Left colon (tissue), 2 donors: ENCODE results near the gene KLC1. TPM values are rescaled to one million over a fixed set of nuclear protein-coding genes. Genes with fewer than 3 reads are reported as not detected.

Source experiments
- ATAC-seq: fragments of 200-7000 bp; cut with Tn5 transposase; one replicate; pipeline ENCODE4 v1.9.1; 2020; ENCODE audit warnings: mild to moderate bottlenecking, moderate library complexity
- DNase-seq, 2 donors: peaks; one replicate each; pipeline ENCODE4 v3.0.0-alpha.2; 2020
- intact Hi-C, 2 donors: fragments of 100-400 bp; cut with DNase I in 1 of 2; cut with micrococcal nuclease in 1 of 2; formaldehyde crosslinking; loops; one replicate each; pipeline versions ENCODE4 v1.11.2 to v1.14.0; 2022; cut with DNase I, micrococcal nuclease
- total RNA-seq, 2 donors: library from RNA; stranded (reverse); fragmentation: NEBNext Ultra II Directional; extraction: Animal tissue kit (Norgen Biotek cat#: 25700); gene quantifications; one replicate each; pipeline ENCODE4 v1.2.1, GENCODE V29; 2021
- donor health status: DM: no; HTN: no; CAD: no.
- donor health status: DM: yes; HTN: yes; CAD: no.

Gene KLC1
- total RNA-seq, 2 donors from 2014 or later: 83.6 to 88.0 TPM

DNA sequence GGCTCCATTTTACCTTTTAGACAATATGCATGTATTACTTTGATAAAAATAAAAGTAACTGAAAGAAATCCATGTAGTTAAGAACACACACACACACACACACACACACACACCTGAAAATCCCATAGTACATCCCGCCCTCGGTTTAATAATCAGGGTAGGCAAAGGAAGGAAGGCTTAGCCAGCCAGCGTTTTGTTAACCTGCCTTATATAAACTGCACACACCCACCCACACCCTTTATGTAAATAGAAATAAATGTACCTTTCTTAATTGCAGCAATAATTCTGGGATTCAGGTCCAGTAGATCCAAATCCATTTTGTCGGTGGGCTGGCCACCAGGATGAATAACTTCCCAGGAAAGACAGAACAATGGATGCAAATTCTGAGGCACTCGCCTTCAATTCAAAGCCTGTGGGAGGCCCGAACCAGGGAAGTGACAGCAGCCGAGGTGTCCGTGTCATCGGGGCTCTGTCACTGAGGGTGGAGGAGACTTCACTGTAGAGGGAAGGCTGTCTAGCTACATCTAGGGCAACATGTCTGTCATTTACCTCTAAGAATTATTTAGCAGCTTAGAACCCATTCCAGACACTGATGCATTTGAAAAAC lies 81.9 kb downstream of the KLC1 start:
- peak; percentile 44 to 69 for DNase-seq
- intact Hi-C loops: loop anchor here in 1 of 2 donors (10.0 kb wide), 1 partner anchor 136 kb away; no protein-coding TSS in a partner anchor
- peak; percentile 58 for ATAC-seq

GRCh38 chr14:103711516-103712431 lies 82.8 kb downstream of the KLC1 start:
- intact Hi-C loops: loop anchor here in 1 of 2 donors (10.0 kb wide), 1 partner anchor 137 kb away; no protein-coding TSS in a partner anchor
- ATAC-seq (peak; percentile 48), DNase-seq (peak; percentile 76 to 78)

DNA sequence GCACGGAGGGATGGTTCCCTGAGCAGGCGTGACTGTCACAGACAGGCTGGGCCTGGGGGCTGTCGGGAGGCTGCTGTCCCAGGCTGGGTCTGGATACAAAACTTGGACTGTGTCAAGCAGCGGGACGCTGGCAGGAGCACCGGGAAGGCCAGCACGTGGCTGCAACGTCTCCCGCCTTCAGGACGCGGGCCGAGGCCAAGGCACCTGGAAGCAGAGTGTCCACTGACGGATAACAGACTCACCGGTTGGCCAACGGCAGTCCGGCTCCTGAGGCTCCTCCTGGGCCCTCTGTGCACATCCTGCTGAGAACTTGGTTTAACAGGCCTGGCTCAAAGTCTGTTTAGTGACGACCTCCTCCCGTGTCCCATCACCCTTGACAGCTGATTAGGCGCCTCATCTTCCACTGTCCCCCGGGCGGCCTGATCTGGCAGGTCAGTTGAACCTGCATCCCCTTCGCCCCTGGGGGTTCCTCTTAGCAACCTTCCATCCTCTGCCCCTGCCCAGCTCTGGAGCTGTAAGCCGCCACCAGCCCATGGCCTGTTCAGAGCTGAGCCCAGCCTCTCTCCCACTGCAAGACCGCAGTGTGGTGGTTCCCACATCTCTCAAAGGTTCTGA lies 83.7 kb downstream of the KLC1 start:
- ATAC-seq (no peak), DNase-seq (no peak)
- intact Hi-C loops: loop anchor here in 1 of 2 donors (10.0 kb wide), 1 partner anchor 138 kb away; no protein-coding TSS in a partner anchor

GRCh38 chr14:103713304-103714062 lies 84.5 kb downstream of the KLC1 start:
- no peak for ATAC-seq
- intact Hi-C loops: loop anchor here in 1 of 2 donors (10.0 kb wide), 1 partner anchor 139 kb away; no protein-coding TSS in a partner anchor

DNA sequence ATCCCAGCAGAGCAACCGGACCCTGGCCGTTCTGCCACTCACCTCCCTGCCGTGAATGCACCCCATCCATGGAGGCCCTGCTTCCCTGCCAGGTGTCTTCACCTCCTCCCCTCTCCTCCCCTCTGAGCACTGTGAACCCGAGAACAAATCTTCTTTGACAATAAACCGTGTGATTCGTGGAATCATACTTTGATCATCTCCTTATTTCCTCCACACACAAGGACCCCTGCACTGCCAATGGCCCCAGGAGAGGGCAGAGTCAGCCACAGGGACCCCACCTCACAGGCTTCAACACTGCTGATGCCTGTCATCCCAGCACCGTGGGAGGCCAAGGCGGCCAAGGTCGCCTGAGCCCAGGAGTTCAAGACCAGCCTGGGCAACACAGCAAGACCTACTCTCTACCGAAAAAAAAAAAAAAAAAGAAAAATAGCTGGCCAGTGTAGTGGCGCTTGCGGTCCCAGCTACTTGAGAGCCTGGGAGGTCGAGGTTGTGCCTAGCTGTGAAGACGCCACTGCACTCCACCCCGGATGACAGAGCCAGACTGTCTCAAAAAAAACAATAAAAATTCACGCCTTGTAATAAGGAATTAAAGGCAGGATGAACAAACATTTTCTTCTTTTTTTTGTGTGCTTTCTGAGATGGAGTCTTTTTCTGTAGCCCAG lies 85.2 kb downstream of the KLC1 start:
- DNase-seq (no peak), ATAC-seq (no peak)
- intact Hi-C loops: loop anchor here in 1 of 2 donors (10.0 kb wide), 1 partner anchor 139 kb away; no protein-coding TSS in a partner anchor

More at GRCh38 chr14:103713304-103714062, 84.5 kb downstream of the KLC1 start:
- DNase-seq: no peak

- intact Hi-C loops: loop anchor here in 1 of 2 donors (10.0 kb wide), 1 partner anchor 141 kb away; no protein-coding TSS in a partner anchor
- ATAC-seq (peak; percentile 73), DNase-seq (peak; percentile 100)
Measured at GRCh38 chr14:103715052-103716000, 86.3 kb downstream of the KLC1 start, which contains the start of the genes XRCC3 and ZFYVE21. Gene XRCC3 (minus strand): TSS chr14:103715451. CDS start chr14:103711087, 4,364 bp downstream. Gene ZFYVE21 (plus strand): TSS chr14:103715810. CDS start chr14:103715842, 32 bp downstream.

DNA sequence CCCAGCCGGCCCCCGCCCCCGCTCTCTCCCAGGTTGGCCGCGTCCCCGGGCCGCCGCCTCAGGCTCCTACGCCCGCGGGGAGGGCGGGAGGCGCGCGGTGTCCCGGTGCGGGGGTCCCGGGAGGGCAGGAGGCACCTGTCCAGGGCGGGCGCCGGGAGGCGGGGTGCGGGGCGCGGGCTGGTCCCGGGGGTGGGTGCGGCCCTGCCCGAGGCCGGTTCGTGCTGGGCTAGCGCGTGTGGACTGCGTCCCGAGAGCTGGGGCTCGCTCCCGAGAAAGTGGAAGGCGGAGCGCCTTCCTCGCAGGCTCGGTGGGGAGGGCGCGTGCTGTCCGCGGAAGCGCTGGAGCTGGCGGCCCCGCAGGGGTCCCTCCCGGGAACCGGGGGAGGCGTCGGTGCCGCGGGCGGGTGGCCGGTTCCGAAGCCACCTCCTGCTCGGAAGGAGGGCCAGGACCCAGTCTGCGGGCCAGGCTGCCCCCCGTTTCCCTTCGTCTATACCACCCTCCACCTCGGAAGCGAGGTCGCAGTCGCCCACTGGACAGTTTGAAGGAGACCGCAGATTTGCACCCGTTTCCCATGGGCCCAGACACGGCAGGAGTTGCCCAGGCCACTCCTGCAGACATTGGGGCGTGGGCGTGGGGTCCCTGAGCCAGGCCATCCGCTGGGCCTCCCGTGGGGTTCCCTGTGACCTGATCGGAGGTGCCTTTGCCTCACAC lies 87.2 kb downstream of the KLC1 start:
- intact Hi-C loops: loop anchor here in 1 of 2 donors (10.0 kb wide), 1 partner anchor 141 kb away; no protein-coding TSS in a partner anchor
- ATAC-seq: peak; percentile 15
- DNase-seq: peak in 1 of 2 donors; percentile 73

- ATAC-seq (no peak), DNase-seq (no peak)
- intact Hi-C loops: loop anchor here in 1 of 2 donors (10.0 kb wide), 1 partner anchor 142 kb away; no protein-coding TSS in a partner anchor
Measured at GRCh38 chr14:103716899-103717411, 87.9 kb downstream of the KLC1 start.

GRCh38 chr14:103718572-103718971 lies 89.6 kb downstream of the KLC1 start:
- ATAC-seq (no peak), DNase-seq (no peak)
- intact Hi-C loops: loop anchor here in 1 of 2 donors (10.0 kb wide), 1 partner anchor 144 kb away; no protein-coding TSS in a partner anchor

GRCh38 chr14:103719751-103720150 lies 90.7 kb downstream of the KLC1 start:
- DNase-seq (no peak), ATAC-seq (no peak)
- intact Hi-C loops: loop anchor here in 1 of 2 donors (10.0 kb wide), 1 partner anchor 145 kb away; no protein-coding TSS in a partner anchor

GRCh38 chr14:103721334-103722120 lies 92.5 kb downstream of the KLC1 start:
- DNase-seq: no peak
- intact Hi-C loops: no loop called here
- ATAC-seq: no peak

DNA sequence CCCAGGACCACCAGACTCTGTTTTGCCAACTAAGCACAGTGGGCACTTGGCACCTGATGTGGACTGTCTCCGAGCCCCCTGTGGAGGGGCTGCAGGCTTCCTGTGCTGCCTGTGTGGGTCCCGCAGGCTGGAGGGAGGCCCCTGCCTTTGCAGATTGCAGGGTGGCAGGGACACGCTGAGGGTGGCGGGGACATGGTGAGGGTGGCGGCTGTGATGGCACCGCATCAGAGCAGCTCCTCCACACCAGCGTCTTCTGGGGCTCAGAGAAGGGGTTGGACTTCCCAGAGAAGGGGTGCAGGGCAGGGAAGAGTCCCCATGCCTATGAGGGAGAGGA lies 94.7 kb downstream of the KLC1 start:
- DNase-seq (no peak), ATAC-seq (no peak)
- intact Hi-C loops: no loop called here

DNA sequence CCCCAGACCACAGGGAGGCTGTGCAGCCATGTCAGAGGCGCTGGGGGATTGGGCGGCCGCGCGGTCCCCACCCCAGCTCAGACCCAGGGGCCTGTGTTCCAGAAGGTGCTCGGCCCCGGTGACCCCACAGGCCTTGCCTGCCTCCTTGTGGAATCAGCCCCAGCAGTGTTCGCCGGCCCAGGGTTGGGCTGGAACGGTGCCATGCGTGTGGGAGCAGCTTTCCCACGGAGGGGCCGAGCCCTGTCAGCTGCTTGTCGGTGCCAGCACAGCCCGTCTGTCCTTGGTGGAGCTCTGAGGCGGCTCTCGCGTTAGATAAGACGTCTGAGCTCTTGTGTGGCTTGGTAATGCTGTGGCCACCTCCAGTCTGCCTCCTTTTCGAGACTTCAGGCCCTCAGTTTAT lies 95.1 kb downstream of the KLC1 start:
- ATAC-seq: peak; percentile 40
- intact Hi-C loops: no loop called here
- peak in 1 of 2 donors; percentile 58 for DNase-seq

- ATAC-seq: no peak
- intact Hi-C loops: no loop called here
- no peak for DNase-seq
Measured at GRCh38 chr14:103725001-103725682, 96.1 kb downstream of the KLC1 start.
